Renal cortex interstitium (tissue), 11 donors: ENCODE measurements around the gene RAC3. TPM values are rescaled to one million over a fixed set of nuclear protein-coding genes. Genes with fewer than 3 reads are reported as not detected.

ENCODE experiments used
- DNase-seq, 11 donors: peaks; one replicate each; pipeline ENCODE4 v3.0.0-alpha.2; 2013; ENCODE audit warnings: low read depth in 9 of 11, low spot score in 4 of 11; ENCODE audit errors: extremely low read depth in 1 of 11
- polyA plus RNA-seq, 3 donors: library from polyadenylated mRNA; unstranded; fragments of 120-200 nt; gene quantifications; one replicate each; pipeline ENCODE4 v1.2.1, GENCODE V29; 2013; ENCODE audit not compliant: insufficient read length in 3 of 3

RAC3 gene
- polyA plus RNA-seq, 3 donors, result 8.3 to 16.2 (median 11.7) TPM

- DNase-seq, result no peak
Measured at GRCh38 chr17:82076785-82077591, 45.5 kb downstream of the RAC3 start.

- DNase-seq, result no peak
Measured at GRCh38 chr17:82077617-82078358, 46.3 kb downstream of the RAC3 start.

GRCh38 chr17:82078433-82078832 is 47.0 kb downstream of the RAC3 start:
- no peak for DNase-seq

GRCh38 chr17:82079001-82079677 is 47.7 kb downstream of the RAC3 start:
- no peak for DNase-seq

- no peak for DNase-seq
Measured at GRCh38 chr17:82080048-82080788, 48.7 kb downstream of the RAC3 start.

- no peak for DNase-seq
Measured at GRCh38 chr17:82080789-82081464, 49.4 kb downstream of the RAC3 start.

- DNase-seq, result no peak
Measured at GRCh38 chr17:82081546-82081945, 50.1 kb downstream of the RAC3 start.

- DNase-seq, result no peak
Measured at GRCh38 chr17:82081966-82082365, 50.5 kb downstream of the RAC3 start.

- DNase-seq, result no peak
Measured at GRCh38 chr17:82082456-82082855, 51.0 kb downstream of the RAC3 start.

- DNase-seq, result no peak
Measured at GRCh38 chr17:82083009-82083408, 51.5 kb downstream of the RAC3 start.

Other genes with a start within 250 kb of the RAC3 start
- gene GCGR, start 227.5 kb upstream of the RAC3 start, polyA plus RNA-seq, result 10 to 100 TPM in 2 of 3 donors, 1 to 10 TPM in 1; 7.1 to 17.7 (median 12.5) TPM
- 100 to 1,000 TPM in 2 of 3 donors, 10 to 100 TPM in 1; 61.8 to 109 (median 107) TPM for gene MCRIP1, start 198.4 kb upstream of the RAC3 start, polyA plus RNA-seq
- gene PPP1R27, start 196.6 kb upstream of the RAC3 start, polyA plus RNA-seq, result under 1 TPM; 0.12 to 0.45 (median 0.17) TPM
- gene P4HB, start 171.1 kb upstream of the RAC3 start, polyA plus RNA-seq, result 100 to 1,000 TPM; 401 to 475 (median 404) TPM
- gene ARHGDIA, start 160.3 kb upstream of the RAC3 start, polyA plus RNA-seq, result 100 to 1,000 TPM; 145 to 242 (median 217) TPM
- 10 to 100 TPM; 66.5 to 99.3 (median 76.1) TPM for gene ALYREF, start 140.1 kb upstream of the RAC3 start, polyA plus RNA-seq
- 100 to 1,000 TPM in 1 of 3 donors, 10 to 100 TPM in 2; 63.8 to 110 (median 93.7) TPM for gene ANAPC11, start 140.0 kb upstream of the RAC3 start, polyA plus RNA-seq
- gene NPB, start 129.4 kb upstream of the RAC3 start, polyA plus RNA-seq, result 1 to 10 TPM in 1 of 3 donors, under 1 TPM in 2; 0.93 to 1.4 (median 0.97) TPM
- gene PCYT2, start 120.3 kb upstream of the RAC3 start, polyA plus RNA-seq, result 10 to 100 TPM; 40.1 to 48.5 (median 45.5) TPM
- 10 to 100 TPM; 11.0 to 21.1 (median 14.1) TPM for gene SIRT7, start 113.5 kb upstream of the RAC3 start, polyA plus RNA-seq
- 10 to 100 TPM; 12.4 to 14.8 (median 13.8) TPM for gene MAFG, start 103.9 kb upstream of the RAC3 start, polyA plus RNA-seq
- gene PYCR1, start 94.4 kb upstream of the RAC3 start, polyA plus RNA-seq, result 10 to 100 TPM; 22.6 to 39.4 (median 26.8) TPM
- under 1 TPM; 0.10 to 0.30 (median 0.14) TPM for gene MYADML2, start 84.4 kb upstream of the RAC3 start, polyA plus RNA-seq
- 1 to 10 TPM; 1.9 to 3.5 (median 3.3) TPM for gene NOTUM, start 70.5 kb upstream of the RAC3 start, polyA plus RNA-seq
- gene ASPSCR1, start 54.0 kb upstream of the RAC3 start, polyA plus RNA-seq, result 10 to 100 TPM; 20.1 to 39.0 (median 35.2) TPM
- 10 to 100 TPM; 28.8 to 47.2 (median 40.8) TPM for gene CENPX, start 8.8 kb upstream of the RAC3 start, polyA plus RNA-seq
- gene LRRC45, start 8.4 kb upstream of the RAC3 start, polyA plus RNA-seq, result 10 to 100 TPM; 10.8 to 17.5 (median 15.7) TPM
- 100 to 1,000 TPM in 1 of 3 donors, 10 to 100 TPM in 2; 78.9 to 120 (median 88.7) TPM for gene DCXR, start 6.0 kb downstream of the RAC3 start, polyA plus RNA-seq
- 10 to 100 TPM; 28.5 to 57.8 (median 47.2) TPM for gene RFNG, start 20.1 kb downstream of the RAC3 start, polyA plus RNA-seq
- 100 to 1,000 TPM in 2 of 3 donors, 10 to 100 TPM in 1; 98.3 to 138 (median 132) TPM for gene GPS1, start 20.2 kb downstream of the RAC3 start, polyA plus RNA-seq
- gene DUS1L, start 34.1 kb downstream of the RAC3 start, polyA plus RNA-seq, result 10 to 100 TPM; 66.2 to 92.0 (median 90.5) TPM
- gene FASN, start 66.6 kb downstream of the RAC3 start, polyA plus RNA-seq, result 10 to 100 TPM; 32.1 to 58.6 (median 50.4) TPM
- 10 to 100 TPM; 47.3 to 90.6 (median 57.0) TPM for gene CCDC57, start 181.2 kb downstream of the RAC3 start, polyA plus RNA-seq
- gene SLC16A3, start 197.4 kb downstream of the RAC3 start, polyA plus RNA-seq, result 10 to 100 TPM in 2 of 3 donors, 1 to 10 TPM in 1; 9.0 to 36.8 (median 10.5) TPM
- 100 to 1,000 TPM; 116 to 137 (median 127) TPM for gene CSNK1D, start 242.0 kb downstream of the RAC3 start, polyA plus RNA-seq